Neural cell (in vitro differentiated cells): ENCODE measurements around the gene ATP1A4.

Experiments used
- CTCF ChIP-seq: fragments of 450-650 bp; IDR thresholded peaks from 2 replicates; pipeline ENCODE4 v1.5.1; 2014; ENCODE audit warnings: antibody characterized with exemption, mild to moderate bottlenecking, moderate library complexity; ENCODE audit not compliant: poor library complexity, severe bottlenecking
- EZH2 ChIP-seq: fragments of 200-600, 300-800 bp; shearing (Covaris generic), sonication (generic); IDR thresholded peaks from 2 replicates; pipeline ENCODE4 v1.6.1; 2014; ENCODE audit warnings: antibody characterized with exemption, low read length, borderline replicate concordance, mild to moderate bottlenecking; ENCODE audit not compliant: insufficient read depth, poor library complexity, severe bottlenecking
- MXI1 ChIP-seq: fragments of 450-650 bp; conservative IDR thresholded peaks from 2 replicates; pipeline ENCODE4 v1.6.1; 2014; ENCODE audit warnings: antibody characterized with exemption, mild to moderate bottlenecking; ENCODE audit not compliant: poor library complexity, severe bottlenecking
- RAD21 ChIP-seq: fragments of 450-650 bp; conservative IDR thresholded peaks from 2 replicates; pipeline ENCODE4 v1.6.1; 2014; ENCODE audit warnings: antibody characterized with exemption, mild to moderate bottlenecking, moderate library complexity
- SMC3 ChIP-seq: fragments of 450-650 bp; conservative IDR thresholded peaks from 2 replicates; pipeline ENCODE4 v1.6.1; 2014; ENCODE audit warnings: antibody characterized with exemption, mild to moderate bottlenecking, moderate library complexity; ENCODE audit not compliant: poor library complexity
- TAF1 ChIP-seq: IDR thresholded peaks from 2 replicates; pipeline ENCODE4 v1.6.1; 2012; ENCODE audit warnings: low read depth

DNA sequence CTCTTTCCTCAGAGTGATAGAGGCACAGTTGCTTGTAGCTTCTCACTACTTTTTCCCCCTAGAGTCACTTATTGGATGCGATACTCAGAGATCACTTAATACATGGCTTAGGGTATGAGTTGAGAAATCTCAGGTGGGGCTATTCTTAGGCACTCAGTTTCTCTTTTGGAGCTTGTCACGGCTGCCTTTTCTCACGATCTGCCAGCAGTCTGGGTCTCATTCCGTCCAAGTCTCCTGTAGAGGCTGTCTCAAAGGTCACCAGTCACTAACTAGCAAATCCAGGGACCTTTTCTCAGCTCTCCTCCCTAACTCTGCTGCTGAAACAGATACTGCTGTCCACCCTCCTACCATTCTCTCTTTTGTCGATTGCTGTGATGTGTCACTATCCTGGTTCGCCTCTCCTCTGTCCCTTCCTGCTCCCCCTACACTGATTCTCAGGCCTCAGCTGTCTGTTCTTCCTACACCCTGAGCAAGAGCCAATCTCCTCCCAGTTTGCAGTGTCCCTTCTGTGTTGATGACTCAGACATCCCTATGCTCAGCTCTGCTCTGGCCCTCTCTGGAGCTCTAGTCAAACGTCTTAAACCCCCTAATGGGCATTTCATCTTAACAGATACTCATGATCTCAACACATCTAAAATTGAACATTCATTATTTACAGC lies 23.4 kb upstream of the ATP1A4 start:
- no peak for TF ChIP-seq CTCF
- no peak for TF ChIP-seq EZH2
- TF ChIP-seq SMC3 = no peak
- TF ChIP-seq TAF1 = no peak
- no peak for TF ChIP-seq MXI1
- TF ChIP-seq RAD21 = no peak
